MM.1S (cell line): Measurements from ENCODE around the gene KCNC4.

Experiments used
- DNase-seq: peaks from one replicate; pipeline ENCODE4 v3.0.0-alpha.2; 2015
- H2AFZ ChIP-seq: fragments of 300-600 bp; sonication (generic); 2 replicates; pipeline ENCODE4 v1.6.0; 2016; ENCODE audit warnings: antibody characterized with exemption, low read length
- H3F3A ChIP-seq: fragments of 300-600 bp; sonication (generic); 2 replicates; pipeline ENCODE4 v1.6.1; 2016; ENCODE audit warnings: mild to moderate bottlenecking, antibody characterized with exemption, low read length, moderate library complexity, mixed read lengths; ENCODE audit not compliant: insufficient read depth
- H3K27ac ChIP-seq: fragments of 300-600 bp; sonication (generic); 2 replicates; pipeline ENCODE4 v1.5.1; 2016; ENCODE audit warnings: mild to moderate bottlenecking, low read length
- H3K27me3 ChIP-seq: fragments of 300-600 bp; sonication (generic); replicated peaks from 2 replicates; pipeline ENCODE4 v1.6.0; 2016; ENCODE audit warnings: low read length; ENCODE audit not compliant: insufficient read depth
- H3K36me3 ChIP-seq: fragments of 300-600 bp; sonication (generic); replicated peaks from 2 replicates; pipeline ENCODE4 v1.6.1; 2016; ENCODE audit warnings: mild to moderate bottlenecking, low read length, mixed read lengths; ENCODE audit not compliant: insufficient read depth
- H3K4me1 ChIP-seq: fragments of 300-600 bp; sonication (generic); 2 replicates; pipeline ENCODE4 v1.6.1; 2016; ENCODE audit warnings: low read length, mixed read lengths
- H3K4me2 ChIP-seq: fragments of 300-600 bp; sonication (generic); 2 replicates; pipeline ENCODE4 v1.6.0; 2016; ENCODE audit warnings: low read depth, low read length
- H3K4me3 ChIP-seq: fragments of 300-600 bp; sonication (generic); 2 replicates; pipeline ENCODE4 v1.5.1; 2016; ENCODE audit warnings: low read length, mixed read lengths
- H3K79me2 ChIP-seq: fragments of 300-600 bp; sonication (generic); 2 replicates; pipeline ENCODE4 v1.6.1; 2016; ENCODE audit warnings: mixed run types, low read length, mixed read lengths
- H3K9ac ChIP-seq: fragments of 300-600 bp; sonication (generic); 2 replicates; pipeline ENCODE4 v1.6.1; 2016; ENCODE audit warnings: low read length, mixed read lengths
- H3K9me2 ChIP-seq: fragments of 300-600 bp; sonication (generic); replicated peaks from 2 replicates; pipeline ENCODE4 v1.6.1; 2016; ENCODE audit warnings: mild to moderate bottlenecking, low read length, mixed read lengths; ENCODE audit not compliant: insufficient read depth
- H3K9me3 ChIP-seq: fragments of 300-600 bp; sonication (generic); replicated peaks from 2 replicates; pipeline ENCODE4 v1.6.1; 2016; ENCODE audit warnings: mild to moderate bottlenecking, low read length, mixed read lengths; ENCODE audit not compliant: insufficient read depth
- H4K20me1 ChIP-seq: fragments of 300-600 bp; sonication (generic); 2 replicates; pipeline ENCODE4 v1.6.1; 2016; ENCODE audit warnings: mild to moderate bottlenecking, low read length, moderate library complexity, mixed read lengths; ENCODE audit not compliant: insufficient read depth
- EZH2 ChIP-seq: fragments of 300-600 bp; sonication (generic); optimal IDR thresholded peaks from 2 replicates; pipeline ENCODE3; 2017; ENCODE audit warnings: low read depth, mild to moderate bottlenecking, antibody characterized with exemption, low read length, mixed read lengths
- EZH2phosphoT487 ChIP-seq: fragments of 300-600 bp; sonication (generic); IDR thresholded peaks from 2 replicates; pipeline ENCODE4 v1.6.1; 2018; ENCODE audit warnings: antibody characterized with exemption, low read length
- TF ChIP-seq, protein P1 (sequence below): fragments of 300-600 bp; sonication (generic); IDR thresholded peaks from 2 replicates; pipeline ENCODE4 v1.5.1; 2016; ENCODE audit warnings: antibody characterized with exemption, low read length, mixed read lengths

Gene KCNC4

DNA sequence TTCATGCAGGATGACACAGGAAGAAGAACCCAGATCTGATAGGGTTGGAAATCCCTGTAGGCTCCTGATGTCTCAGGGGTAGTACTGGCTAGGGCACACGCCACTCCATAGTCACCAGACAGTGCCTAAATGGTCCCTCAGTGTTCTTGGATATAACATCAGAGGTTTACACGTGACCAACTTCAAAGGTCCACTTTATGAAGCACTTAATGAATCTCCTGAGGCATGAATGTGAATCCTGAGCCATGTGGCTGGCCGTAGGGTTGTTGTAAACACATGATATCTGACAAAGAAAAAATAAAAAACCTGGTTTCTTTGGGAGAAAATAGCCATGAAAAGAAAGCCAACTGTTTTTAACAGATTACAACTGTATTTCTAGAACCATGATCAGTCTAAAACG is 32.3 kb upstream of the KCNC4 start:
- H4K20me1 ChIP-seq, result no peaks in the 10 kb centered on the region
- DNase-seq, result no peak
- H3K9me2 ChIP-seq, result no peaks in the 10 kb centered on the region
- no peaks in the 10 kb centered on the region for H3K36me3 ChIP-seq
- H3K4me3 ChIP-seq, result no peak overlapping the region
- H3K79me2 ChIP-seq, result no peaks in the 10 kb centered on the region
- H3K4me1 ChIP-seq, result no peaks in the 10 kb centered on the region
- H3F3A ChIP-seq, result no peaks in the 10 kb centered on the region
- H3K9me3 ChIP-seq, result no peaks in the 10 kb centered on the region
- H3K27ac ChIP-seq, result no peak overlapping the region
- TF ChIP-seq EZH2phosphoT487 (no peak), EZH2 (no peak)
- TF ChIP-seq, protein P1, sequence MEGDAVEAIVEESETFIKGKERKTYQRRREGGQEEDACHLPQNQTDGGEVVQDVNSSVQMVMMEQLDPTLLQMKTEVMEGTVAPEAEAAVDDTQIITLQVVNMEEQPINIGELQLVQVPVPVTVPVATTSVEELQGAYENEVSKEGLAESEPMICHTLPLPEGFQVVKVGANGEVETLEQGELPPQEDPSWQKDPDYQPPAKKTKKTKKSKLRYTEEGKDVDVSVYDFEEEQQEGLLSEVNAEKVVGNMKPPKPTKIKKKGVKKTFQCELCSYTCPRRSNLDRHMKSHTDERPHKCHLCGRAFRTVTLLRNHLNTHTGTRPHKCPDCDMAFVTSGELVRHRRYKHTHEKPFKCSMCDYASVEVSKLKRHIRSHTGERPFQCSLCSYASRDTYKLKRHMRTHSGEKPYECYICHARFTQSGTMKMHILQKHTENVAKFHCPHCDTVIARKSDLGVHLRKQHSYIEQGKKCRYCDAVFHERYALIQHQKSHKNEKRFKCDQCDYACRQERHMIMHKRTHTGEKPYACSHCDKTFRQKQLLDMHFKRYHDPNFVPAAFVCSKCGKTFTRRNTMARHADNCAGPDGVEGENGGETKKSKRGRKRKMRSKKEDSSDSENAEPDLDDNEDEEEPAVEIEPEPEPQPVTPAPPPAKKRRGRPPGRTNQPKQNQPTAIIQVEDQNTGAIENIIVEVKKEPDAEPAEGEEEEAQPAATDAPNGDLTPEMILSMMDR, result no peak
- H3K9ac ChIP-seq, result no peak overlapping the region
- H3K4me2 ChIP-seq, result no peak overlapping the region
- no peaks in the 10 kb centered on the region for H3K27me3 ChIP-seq
- H2AFZ ChIP-seq, result no peak overlapping the region

- no peak overlapping the region for H3K4me2 ChIP-seq
- no peak overlapping the region for H3K9ac ChIP-seq
- H3K9me2 ChIP-seq, result no peaks in the 10 kb centered on the region
- H3K79me2 ChIP-seq, result no peaks in the 10 kb centered on the region
- no peaks in the 10 kb centered on the region for H3K9me3 ChIP-seq
- no peaks in the 10 kb centered on the region for H3K4me1 ChIP-seq
- DNase-seq, result no peak
- no peak overlapping the region for H3K4me3 ChIP-seq
- H3K27me3 ChIP-seq, result no peaks in the 10 kb centered on the region
- H3K36me3 ChIP-seq, result no peaks in the 10 kb centered on the region
- no peak for TF ChIP-seq EZH2
- TF ChIP-seq, protein P1, result no peak
- no peak for TF ChIP-seq EZH2phosphoT487
- H3F3A ChIP-seq, result no peaks in the 10 kb centered on the region
- no peak overlapping the region for H2AFZ ChIP-seq
- no peak overlapping the region for H3K27ac ChIP-seq
- no peaks in the 10 kb centered on the region for H4K20me1 ChIP-seq
These were observed 26.4 kb upstream of the KCNC4 start for GRCh38 chr1:110183642-110184167.

DNA sequence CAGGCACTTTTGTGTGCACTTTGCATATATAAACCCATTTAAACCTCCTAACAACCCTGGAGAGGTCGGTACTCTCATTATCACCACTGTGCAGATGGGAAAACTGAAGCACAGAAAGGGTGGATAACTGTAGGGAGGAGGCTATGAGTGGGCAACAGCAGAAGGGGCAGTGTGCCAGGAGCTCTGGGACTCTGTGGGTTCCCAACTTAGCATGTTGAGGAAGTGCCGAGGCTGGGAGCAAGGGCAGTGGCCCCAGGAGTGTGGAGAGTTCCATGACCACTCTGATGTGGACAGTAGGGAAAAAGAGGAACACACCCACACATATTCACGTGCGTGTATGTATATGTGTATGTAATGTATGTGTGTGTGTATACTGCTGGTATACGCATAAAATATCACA is 25.7 kb upstream of the KCNC4 start:
- Histone ChIP-seq H3K4me1 (no peaks in the 10 kb centered on the region), H3K9me3 (no peaks in the 10 kb centered on the region), H3K9me2 (no peaks in the 10 kb centered on the region), H3K79me2 (no peaks in the 10 kb centered on the region), H3K36me3 (no peaks in the 10 kb centered on the region), H3K4me2 (no peak overlapping the region), H3K27ac (no peak overlapping the region), H3K9ac (no peak overlapping the region), H3K27me3 (no peaks in the 10 kb centered on the region), H3K4me3 (no peak overlapping the region), H4K20me1 (no peaks in the 10 kb centered on the region), H2AFZ (no peak overlapping the region), H3F3A (no peaks in the 10 kb centered on the region)
- DNase-seq, result no peak
- TF ChIP-seq, protein P1, result no peak
- TF ChIP-seq EZH2 (no peak), EZH2phosphoT487 (no peak)
